DOHH2 (cell line): Measurements from ENCODE around the gene CEL.
"Not testable (repeated sequence)": the region's sequence is repeated elsewhere in the genome, so short reads cannot be mapped to it uniquely, and the experiment has no call there.

Experiments
- H3F3A ChIP-seq: fragments of 200-600 bp; sonication (generic), shearing (Covaris generic); 2 replicates; pipeline ENCODE4 v1.6.0; 2016; ENCODE audit warnings: antibody characterized with exemption, mild to moderate bottlenecking; ENCODE audit not compliant: control insufficient read depth, insufficient read depth
- H3K27ac ChIP-seq: fragments of 200-600 bp; sonication (generic); 2 replicates; pipeline ENCODE4 v1.5.1; 2014; ENCODE audit warnings: low read depth, mild to moderate bottlenecking, low read length, moderate library complexity
- H3K27me3 ChIP-seq: fragments of 200-600 bp; sonication (generic); 2 replicates; pipeline ENCODE4 v1.6.1; 2014; ENCODE audit warnings: mild to moderate bottlenecking, low read length, mixed read lengths; ENCODE audit not compliant: control insufficient read depth
- H3K36me3 ChIP-seq: fragments of 200-600 bp; sonication (generic); 2 replicates; pipeline ENCODE4 v1.6.1; 2014; ENCODE audit warnings: mild to moderate bottlenecking, low read length, moderate library complexity, mixed read lengths; ENCODE audit not compliant: control insufficient read depth
- H3K4me1 ChIP-seq: fragments of 200-600 bp; sonication (generic); 2 replicates; pipeline ENCODE4 v1.6.1; 2014; ENCODE audit warnings: mild to moderate bottlenecking, low read length, mixed read lengths; ENCODE audit not compliant: control insufficient read depth
- H3K4me2 ChIP-seq: fragments of 200-600 bp; sonication (generic); 2 replicates; pipeline ENCODE4 v1.6.0; 2014; ENCODE audit warnings: mild to moderate bottlenecking, low read length, moderate library complexity
- H3K4me3 ChIP-seq: fragments of 200-600 bp; sonication (generic); 2 replicates; pipeline ENCODE4 v1.5.1; 2014; ENCODE audit warnings: mild to moderate bottlenecking, low read length, mixed read lengths
- H3K79me2 ChIP-seq: fragments of 200-600 bp; sonication (generic); 2 replicates; pipeline ENCODE4 v1.6.1; 2014; ENCODE audit warnings: mild to moderate bottlenecking, low read length, mixed read lengths; ENCODE audit not compliant: control insufficient read depth
- H3K9me2 ChIP-seq: fragments of 200-600 bp; sonication (generic); replicated peaks from 2 replicates; pipeline ENCODE4 v1.6.1; 2014; ENCODE audit warnings: mild to moderate bottlenecking, low read length, mixed read lengths; ENCODE audit not compliant: control insufficient read depth
- H3K9me3 ChIP-seq: fragments of 200-600 bp; sonication (generic); 2 replicates; pipeline ENCODE4 v1.6.1; 2014; ENCODE audit warnings: antibody characterized with exemption, low read length, mixed read lengths; ENCODE audit not compliant: control insufficient read depth, insufficient read depth
- H4K20me1 ChIP-seq: fragments of 200-600 bp; sonication (generic); 2 replicates; pipeline ENCODE4 v1.6.0; 2014; ENCODE audit warnings: low read depth, mild to moderate bottlenecking, antibody characterized with exemption, low read length, moderate library complexity; ENCODE audit not compliant: control insufficient read depth, insufficient read depth
- CTCF ChIP-seq: fragments of 200-600 bp; sonication (generic); IDR thresholded peaks from one replicate; pipeline ENCODE4 v1.5.1; 2014; ENCODE audit warnings: antibody characterized with exemption, mild to moderate bottlenecking, low read depth, low read length; ENCODE audit not compliant: poor library complexity, severe bottlenecking
- EZH2phosphoT487 ChIP-seq: fragments of 200-600 bp; sonication (generic); IDR thresholded peaks from 2 replicates; pipeline ENCODE4 v1.6.1; 2017; ENCODE audit warnings: borderline replicate concordance, mild to moderate bottlenecking, antibody characterized with exemption, low read length, moderate library complexity, mixed read lengths

The CEL gene

DNA sequence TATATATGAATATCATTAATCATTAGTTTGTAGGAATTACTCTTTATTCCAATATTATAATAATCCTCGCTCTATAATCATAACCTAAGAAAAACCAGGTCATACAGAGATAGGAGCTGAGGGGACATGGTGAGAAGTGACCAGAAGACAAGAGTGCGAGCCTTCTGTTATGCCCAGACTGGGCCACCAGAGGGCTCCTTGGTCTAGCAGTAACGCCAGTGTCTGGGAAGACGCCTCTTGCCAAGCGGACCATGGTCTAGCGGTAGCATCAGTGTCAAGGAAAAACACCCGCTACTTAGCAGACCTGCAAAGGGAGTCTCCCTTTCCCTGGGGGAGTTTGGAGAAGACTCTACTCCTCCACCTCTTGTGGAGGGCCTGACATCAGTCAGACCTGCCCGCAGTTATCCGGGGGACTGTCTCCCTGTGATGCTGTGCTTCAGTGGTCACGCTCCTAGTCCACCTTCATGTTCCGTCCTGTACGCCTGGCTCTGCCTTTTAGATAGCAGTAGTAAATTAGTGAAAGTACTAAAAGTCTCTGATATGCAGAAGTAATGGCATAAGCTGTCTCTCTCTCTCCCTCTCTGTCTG is 20.8 kb upstream of the CEL start:
- TF ChIP-seq CTCF, result peak; percentile 48
- not testable (repeated sequence) for H3K4me2 ChIP-seq, H3K4me3 ChIP-seq, H3F3A ChIP-seq, H3K9me3 ChIP-seq, H3K27ac ChIP-seq, H4K20me1 ChIP-seq, H3K4me1 ChIP-seq, H3K27me3 ChIP-seq, H3K9me2 ChIP-seq
- H3K79me2 ChIP-seq, result peaks cover 59% of the 10 kb centered on the region
- H3K36me3 ChIP-seq, result peaks cover 56% of the 10 kb centered on the region

DNA sequence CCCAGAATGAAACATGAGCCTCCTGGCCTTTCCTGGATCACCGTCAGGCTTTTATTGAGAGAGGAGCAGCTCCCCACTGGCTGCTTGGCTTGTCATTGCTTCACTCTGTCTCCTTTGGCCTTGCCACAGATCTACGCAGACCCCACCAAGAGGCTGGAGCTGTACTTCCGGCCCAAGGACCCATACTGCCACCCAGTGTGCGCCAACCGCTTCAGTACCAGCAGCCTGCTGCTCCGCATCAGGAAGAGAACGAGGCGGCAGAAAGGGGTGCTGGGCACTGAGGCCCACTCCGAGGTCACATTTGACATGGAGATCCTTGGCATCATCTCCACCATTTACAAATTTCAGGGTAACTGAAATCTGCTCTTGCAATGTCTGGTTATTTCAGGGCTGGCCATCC is 19.8 kb upstream of the CEL start:
- H3K27ac ChIP-seq, result no peak overlapping the region
- peaks cover 58% of the 10 kb centered on the region for H3K36me3 ChIP-seq
- no peaks in the 10 kb centered on the region for H3K27me3 ChIP-seq
- H3K9me3 ChIP-seq, result no peaks in the 10 kb centered on the region
- H3K4me3 ChIP-seq, result no peak overlapping the region
- no peaks in the 10 kb centered on the region for H3K4me1 ChIP-seq
- H3K79me2 ChIP-seq, result peaks cover 49% of the 10 kb centered on the region
- no peaks in the 10 kb centered on the region for H3K9me2 ChIP-seq
- H4K20me1 ChIP-seq, result no peaks in the 10 kb centered on the region
- no peak overlapping the region for H3K4me2 ChIP-seq
- TF ChIP-seq CTCF (no peak), EZH2phosphoT487 (no peak)
- H3F3A ChIP-seq, result no peaks in the 10 kb centered on the region

DNA sequence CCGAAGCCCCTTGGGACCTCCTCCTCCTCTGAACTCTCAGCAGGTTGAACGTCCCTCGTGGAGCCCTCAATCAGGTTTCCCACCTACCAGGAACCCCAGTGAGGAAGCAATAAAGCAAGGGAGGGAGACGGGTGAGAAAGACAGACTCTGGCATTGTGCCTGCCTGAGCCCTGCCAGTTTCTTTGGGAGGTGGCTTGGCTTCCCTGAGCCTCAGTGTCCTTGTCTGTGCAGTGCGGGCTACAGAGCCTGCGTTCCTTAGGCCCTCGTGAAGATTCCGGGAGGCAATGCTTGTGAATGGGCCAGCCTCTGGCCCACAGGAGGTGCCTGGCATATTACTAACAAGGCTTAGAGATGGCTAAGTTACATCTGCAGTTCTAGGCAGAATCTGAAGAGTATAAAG is 19.1 kb upstream of the CEL start:
- Histone ChIP-seq H3K27ac (no peak overlapping the region), H3K4me2 (no peak overlapping the region), H3K79me2 (peaks cover 42% of the 10 kb centered on the region), H3K9me3 (no peaks in the 10 kb centered on the region), H3F3A (no peaks in the 10 kb centered on the region), H3K4me1 (no peaks in the 10 kb centered on the region), H3K9me2 (no peaks in the 10 kb centered on the region), H3K36me3 (peaks cover 61% of the 10 kb centered on the region), H3K4me3 (no peak overlapping the region), H4K20me1 (no peaks in the 10 kb centered on the region), H3K27me3 (no peaks in the 10 kb centered on the region)
- TF ChIP-seq EZH2phosphoT487 (no peak), CTCF (no peak)
